HK-2 (cell line): Measurements from ENCODE around the gene ALG12.
"Not testable (repeated sequence)": the region's sequence is repeated elsewhere in the genome, so short reads cannot be mapped to it uniquely, and the experiment has no call there.

Source experiments
- DNase-seq: peaks from one replicate; pipeline ENCODE4 v3.0.0-alpha.2; 2018; ENCODE audit not compliant: unreplicated experiment

Gene ALG12

GRCh38 chr22:49866646-49867045, 51.6 kb downstream of the ALG12 start:
- DNase-seq, result no peak

GRCh38 chr22:49866134-49866533, 52.1 kb downstream of the ALG12 start:
- no peak for DNase-seq

GRCh38 chr22:49865156-49865555, 53.1 kb downstream of the ALG12 start:
- DNase-seq, result no peak

GRCh38 chr22:49863931-49864330, 54.3 kb downstream of the ALG12 start:
- DNase-seq, result no peak

- no peak for DNase-seq
Observed at GRCh38 chr22:49862496-49862776, 55.8 kb downstream of the ALG12 start.

GRCh38 chr22:49861642-49862495, 56.4 kb downstream of the ALG12 start:
- no peak for DNase-seq

- DNase-seq, result no peak
Observed at GRCh38 chr22:49858827-49859226, 59.4 kb downstream of the ALG12 start.

GRCh38 chr22:49856766-49857618, 61.2 kb downstream of the ALG12 start:
- DNase-seq, result no peak

- no peak for DNase-seq
Observed at GRCh38 chr22:49856343-49856742, 61.9 kb downstream of the ALG12 start.

- peak; percentile 21 for DNase-seq
Observed at GRCh38 chr22:49855251-49855911, 62.9 kb downstream of the ALG12 start.

- peak; percentile 31 for DNase-seq
Observed at GRCh38 chr22:49853981-49854831, 64.0 kb downstream of the ALG12 start.

GRCh38 chr22:49852898-49853894, 65.0 kb downstream of the ALG12 start, which contains the start of gene ZBED4:
TSS of gene ZBED4 (plus strand) at chr22:49853844. CDS start at chr22:49883663, 29,819 bp downstream.
- DNase-seq, result peak; percentile 97

GRCh38 chr22:49852568-49852897, 65.7 kb downstream of the ALG12 start:
- not testable (repeated sequence) for DNase-seq

GRCh38 chr22:49850959-49851802, 67.1 kb downstream of the ALG12 start:
- no peak for DNase-seq
